ENCODE results near the gene PHACTR2. TPM values are rescaled to one million over a fixed set of nuclear protein-coding genes. Genes with fewer than 3 reads are reported as not detected.
"Not testable (repeated sequence)": the region's sequence is repeated elsewhere in the genome, so short reads cannot be mapped to it uniquely, and the experiment has no call there.

Gene PHACTR2
- total RNA-seq (66.5 TPM), polyA plus RNA-seq (ENCODE audit: insufficient read depth in 1 of 8, insufficient read length in 8 of 8, low replicate concordance in 1 of 8) (10 to 100 TPM; 19.5 to 37.3 (median 33.3) TPM)
- long read RNA-seq, donor 1, full-length matches to known transcripts: 8 of 8 reads
- long read RNA-seq, donor 1, partial matches to known transcripts: 0 of 8 reads
- long read RNA-seq, donor 1, other reads (novel, unspliced or antisense): 0 of 8 reads
- long read RNA-seq, donor 2, full-length matches to known transcripts: 1 of 1 reads
- long read RNA-seq, donor 2, partial matches to known transcripts: 0 of 1 reads
- long read RNA-seq, donor 2, other reads (novel, unspliced or antisense): 0 of 1 reads
- long read RNA-seq, donor 3, full-length matches to known transcripts: 7 of 7 reads
- long read RNA-seq, donor 3, partial matches to known transcripts: 0 of 7 reads
- long read RNA-seq, donor 3, other reads (novel, unspliced or antisense): 0 of 7 reads
- long read RNA-seq, donor 4, full-length matches to known transcripts: 4 of 4 reads
- long read RNA-seq, donor 4, partial matches to known transcripts: 0 of 4 reads
- long read RNA-seq, donor 4, other reads (novel, unspliced or antisense): 0 of 4 reads
- long read RNA-seq, donor 5, partial matches to known transcripts: 42 of 48 reads
- long read RNA-seq, donor 5, other reads (novel, unspliced or antisense): 0 of 48 reads
- long read RNA-seq, donor 6, full-length matches to known transcripts: 10 of 10 reads
- long read RNA-seq, donor 6, partial matches to known transcripts: 0 of 10 reads
- long read RNA-seq, donor 6, other reads (novel, unspliced or antisense): 0 of 10 reads
- long read RNA-seq, donor 7, full-length matches to known transcripts: 4 of 4 reads
- long read RNA-seq, donor 7, partial matches to known transcripts: 0 of 4 reads
- long read RNA-seq, donor 7, other reads (novel, unspliced or antisense): 0 of 4 reads
- long read RNA-seq, donor 8, full-length matches to known transcripts: 6 of 6 reads
- long read RNA-seq, donor 8, partial matches to known transcripts: 0 of 6 reads
- long read RNA-seq, donor 8, other reads (novel, unspliced or antisense): 0 of 6 reads
- long read RNA-seq, donor 9, full-length matches to known transcripts: 8 of 8 reads
- long read RNA-seq, donor 9, partial matches to known transcripts: 0 of 8 reads
- long read RNA-seq, donor 9, other reads (novel, unspliced or antisense): 0 of 8 reads
- long read RNA-seq, donor 10, full-length matches to known transcripts: 12 of 12 reads
- long read RNA-seq, donor 10, partial matches to known transcripts: 0 of 12 reads
- long read RNA-seq, donor 10, other reads (novel, unspliced or antisense): 0 of 12 reads
- long read RNA-seq, donor 11, full-length matches to known transcripts: 4 of 4 reads
- long read RNA-seq, donor 11, partial matches to known transcripts: 0 of 4 reads
- long read RNA-seq, donor 11, other reads (novel, unspliced or antisense): 0 of 4 reads

DNA sequence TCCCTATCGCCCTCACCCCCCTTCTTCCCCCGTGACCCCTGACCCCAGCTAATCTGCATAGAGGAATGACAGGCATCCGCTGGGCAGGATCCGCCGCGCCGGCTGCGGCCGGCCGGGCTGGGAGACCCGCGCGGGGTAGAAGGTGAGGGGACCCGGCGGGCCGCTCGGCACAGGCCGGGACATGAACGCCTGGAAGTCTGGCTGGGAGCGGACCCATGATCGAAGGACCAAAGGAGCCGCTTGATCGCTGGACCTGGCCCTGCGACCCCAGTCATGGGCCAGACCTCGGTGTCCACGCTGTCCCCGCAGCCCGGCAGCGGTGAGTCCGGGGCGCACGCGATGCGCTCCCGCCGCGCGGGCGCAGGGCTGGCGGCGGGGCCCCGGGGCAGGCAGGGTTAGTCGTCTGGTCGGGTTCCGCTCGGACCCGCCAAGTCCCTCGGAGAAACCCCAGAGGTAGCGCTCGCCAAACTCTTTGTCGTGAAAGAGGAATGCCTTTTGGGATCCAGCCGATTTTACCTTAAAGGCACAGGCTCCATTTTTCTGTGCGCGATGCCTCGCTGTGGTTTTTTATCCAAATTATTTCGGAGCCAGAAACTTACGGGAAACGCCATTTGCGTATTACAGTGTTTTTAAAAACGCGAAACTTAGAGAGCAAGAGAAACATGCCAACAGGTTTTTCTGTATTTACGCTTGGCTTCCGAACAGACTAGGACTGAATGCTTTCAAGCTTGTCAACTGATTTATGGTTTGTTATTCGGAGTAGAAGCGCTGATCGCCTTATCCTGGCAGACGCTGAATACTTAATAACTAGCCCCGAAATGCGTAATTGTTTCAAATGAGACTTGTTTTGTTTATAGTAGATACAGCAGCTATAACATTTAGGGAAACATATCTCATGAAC is at the start of gene PHACTR2:
Gene PHACTR2, plus strand, starts transcription at position 75 of the 901 bp plus-strand sequence. Its CDS starts 199 bp downstream, at position 274.
- Histone ChIP-seq H3K4me1 (ENCODE audit: control insufficient read depth, insufficient read depth, low read length) (peaks cover 9% of the 10 kb centered on the region), H3K27me3 (ENCODE audit: control insufficient read depth, insufficient read depth, low read length) (peaks cover 2% of the 10 kb centered on the region), H3K4me3 (ENCODE audit: low read length) (peak within 1 kb of the TSS; percentile 62), H3K9me3 (replicated peaks; ENCODE audit: control insufficient read depth, low read depth, low read length) (peaks cover 7% of the 10 kb centered on the region), H3K27ac (ENCODE audit: low read length) (peak within 1 kb of the TSS; percentile 98), H3K36me3 (ENCODE audit: control insufficient read depth, insufficient read depth, low read length) (peaks cover 2% of the 10 kb centered on the region)
- DNase-seq: peak; percentile 98
- WGBS (ENCODE audit: insufficient coverage): under 1% methylated on average over 59 of the region's 69 CpGs

DNA sequence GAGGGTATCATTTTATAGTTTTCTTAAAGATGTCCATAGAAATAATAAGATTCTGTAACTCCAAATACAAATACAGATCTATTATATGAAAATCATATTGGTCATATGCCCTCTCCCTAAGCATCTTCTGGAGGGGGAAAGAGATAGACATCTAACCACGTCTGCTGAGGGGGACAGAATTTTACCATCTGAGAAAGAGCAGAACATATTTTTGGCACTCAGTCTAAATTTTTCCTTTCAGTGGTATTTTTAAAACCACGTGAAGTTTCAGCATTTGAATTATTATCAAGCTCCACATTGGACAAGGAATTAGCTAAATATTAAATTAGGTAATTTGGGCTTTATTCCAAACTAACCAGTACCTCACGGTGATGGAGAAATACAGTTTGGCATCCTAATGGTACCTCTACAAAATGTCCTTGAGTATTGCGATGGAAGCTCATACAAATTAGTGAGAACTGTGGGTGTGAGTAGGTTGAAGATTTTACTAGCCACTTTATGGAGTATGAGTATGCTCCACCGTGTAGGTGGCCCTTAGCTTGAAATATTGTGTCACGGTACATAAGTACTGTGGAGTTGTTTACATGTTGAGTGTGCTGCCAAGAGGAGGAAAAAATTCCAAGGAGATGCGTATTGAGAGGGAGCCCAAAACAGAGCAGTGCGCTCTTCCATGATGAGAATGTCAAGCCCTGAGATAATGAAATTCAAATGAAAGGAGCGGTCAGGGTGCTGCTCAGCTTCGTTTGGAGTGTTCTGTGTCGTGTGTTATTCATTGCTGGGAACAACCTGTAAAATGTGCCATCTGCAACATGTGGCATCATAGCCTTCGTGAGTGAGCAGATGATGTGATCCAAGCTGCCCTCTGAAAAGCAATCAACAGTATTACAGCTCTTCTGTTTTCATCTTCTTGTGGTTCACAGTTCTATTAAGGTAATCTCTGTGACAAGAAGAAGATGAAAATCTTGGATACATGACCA is 48.4 kb upstream of the PHACTR2 start:
- Histone ChIP-seq H3K9me3 (replicated peaks; ENCODE audit: control insufficient read depth, low read depth, low read length) (peaks cover 2% of the 10 kb centered on the region), H3K27ac (ENCODE audit: low read length) (no peak overlapping the region), H3K4me1 (ENCODE audit: control insufficient read depth, insufficient read depth, low read length) (no peaks in the 10 kb centered on the region), H3K27me3 (ENCODE audit: control insufficient read depth, insufficient read depth, low read length) (no peaks in the 10 kb centered on the region), H3K4me3 (ENCODE audit: low read length) (no peak overlapping the region), H3K36me3 (ENCODE audit: control insufficient read depth, insufficient read depth, low read length) (no peaks in the 10 kb centered on the region)
- WGBS (ENCODE audit: insufficient coverage): 81% methylated on average over 7 of the region's 12 CpGs
- DNase-seq: no peak

DNA sequence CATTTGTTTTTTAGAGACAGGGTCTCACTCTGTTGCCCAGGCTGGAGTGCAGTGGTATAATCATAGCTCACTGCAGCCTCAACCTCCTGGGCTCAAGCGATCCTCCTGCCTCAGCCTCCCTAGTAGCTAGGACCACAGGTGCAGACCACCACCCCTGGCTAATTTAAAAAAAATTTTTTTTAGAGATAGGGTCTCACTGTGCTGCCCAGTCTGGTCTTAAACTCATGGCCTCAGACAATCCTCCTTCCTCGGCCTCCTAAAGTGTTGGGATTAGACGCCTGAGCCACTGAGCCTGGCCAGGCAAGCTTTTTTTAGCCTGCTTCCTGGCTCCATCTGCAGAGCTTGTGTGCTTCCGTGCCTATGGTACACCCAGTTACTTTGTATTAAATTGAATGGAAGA is 46.6 kb upstream of the PHACTR2 start:
- not testable (repeated sequence) for H3K27me3 ChIP-seq (ENCODE audit: control insufficient read depth, insufficient read depth, low read length); H3K4me1 ChIP-seq (ENCODE audit: control insufficient read depth, insufficient read depth, low read length); H3K36me3 ChIP-seq (ENCODE audit: control insufficient read depth, insufficient read depth, low read length); H3K27ac ChIP-seq (ENCODE audit: low read length); H3K4me3 ChIP-seq (ENCODE audit: low read length); H3K9me3 ChIP-seq (replicated peaks; ENCODE audit: control insufficient read depth, low read depth, low read length); DNase-seq
- WGBS (ENCODE audit: insufficient coverage): 100% methylated on average over 2 of the region's 4 CpGs

DNA sequence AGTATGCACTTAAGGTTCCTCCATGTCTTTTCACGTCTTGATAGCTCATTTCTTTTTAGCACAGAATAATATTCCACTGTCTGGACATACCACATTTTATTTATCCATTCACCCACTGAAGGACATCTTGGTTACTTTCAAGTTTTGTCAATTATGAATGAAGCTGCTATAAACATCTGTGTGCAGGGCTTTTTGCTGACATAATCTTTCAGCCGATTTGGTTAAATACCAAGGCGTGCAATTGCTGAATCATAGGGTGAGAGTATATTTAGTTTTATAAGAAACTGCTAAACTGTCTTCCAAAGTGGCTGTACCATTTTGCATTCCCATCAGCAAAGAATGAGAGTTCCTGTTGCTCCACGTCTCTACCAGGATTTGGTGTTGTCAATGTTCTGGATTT is 44.9 kb upstream of the PHACTR2 start:
- peaks cover 2% of the 10 kb centered on the region for H3K9me3 ChIP-seq (replicated peaks; ENCODE audit: control insufficient read depth, low read depth, low read length)
- H3K36me3 ChIP-seq (ENCODE audit: control insufficient read depth, insufficient read depth, low read length): no peaks in the 10 kb centered on the region
- no peak overlapping the region for H3K4me3 ChIP-seq (ENCODE audit: low read length)
- no peaks in the 10 kb centered on the region for H3K4me1 ChIP-seq (ENCODE audit: control insufficient read depth, insufficient read depth, low read length)
- WGBS (ENCODE audit: insufficient coverage): 100% methylated on average over 1 of the region's 4 CpGs
- H3K27ac ChIP-seq (ENCODE audit: low read length): no peak overlapping the region
- DNase-seq: no peak
- H3K27me3 ChIP-seq (ENCODE audit: control insufficient read depth, insufficient read depth, low read length): no peaks in the 10 kb centered on the region

DNA sequence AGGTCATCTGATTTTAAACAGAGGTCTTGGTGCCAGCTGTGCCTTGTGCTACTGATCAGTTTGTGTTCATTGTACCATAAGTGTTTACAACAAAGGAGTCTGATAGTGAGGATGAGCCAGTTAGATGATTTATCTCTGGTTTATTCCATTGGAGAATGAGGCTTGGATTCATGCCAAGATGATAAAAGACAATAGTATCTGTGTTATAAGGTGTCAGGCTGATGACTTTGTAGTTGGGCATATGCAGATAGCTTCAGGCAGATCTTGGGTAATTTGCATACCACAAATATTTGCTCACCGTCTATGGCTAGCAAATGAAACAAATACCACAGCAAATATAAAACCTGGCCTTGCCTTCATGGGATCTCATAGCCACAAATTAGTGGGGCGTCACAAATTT is 43.3 kb upstream of the PHACTR2 start:
- H3K4me3 ChIP-seq (ENCODE audit: low read length): no peak overlapping the region
- no CpG with 5 or more reads among the region's 2 CpGs for WGBS (ENCODE audit: insufficient coverage)
- H3K27ac ChIP-seq (ENCODE audit: low read length): no peak overlapping the region
- H3K27me3 ChIP-seq (ENCODE audit: control insufficient read depth, insufficient read depth, low read length): no peaks in the 10 kb centered on the region
- no peaks in the 10 kb centered on the region for H3K36me3 ChIP-seq (ENCODE audit: control insufficient read depth, insufficient read depth, low read length)
- H3K4me1 ChIP-seq (ENCODE audit: control insufficient read depth, insufficient read depth, low read length): no peaks in the 10 kb centered on the region
- DNase-seq: no peak
- H3K9me3 ChIP-seq (replicated peaks; ENCODE audit: control insufficient read depth, low read depth, low read length): peaks cover 2% of the 10 kb centered on the region

DNA sequence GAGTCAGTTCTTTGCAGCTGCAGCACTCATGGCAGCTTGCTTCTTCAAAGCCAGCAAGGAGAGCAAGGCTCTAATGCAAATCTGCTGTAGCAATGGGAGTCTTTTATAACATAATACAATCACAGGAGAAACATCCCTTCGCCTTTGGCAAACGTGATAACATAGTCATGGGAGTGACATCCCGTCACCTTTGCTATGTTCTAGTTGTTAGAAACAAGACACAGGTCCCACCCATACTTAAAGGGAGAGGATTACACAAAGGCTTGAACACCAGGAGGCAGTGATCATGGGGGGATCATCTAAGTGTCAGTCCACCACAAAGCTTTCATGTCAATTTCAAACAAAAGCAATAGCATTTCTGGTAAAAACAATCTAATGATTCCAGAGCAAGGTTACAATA is 40.1 kb upstream of the PHACTR2 start:
- Histone ChIP-seq H3K4me3 (ENCODE audit: low read length) (no peak overlapping the region), H3K9me3 (replicated peaks; ENCODE audit: control insufficient read depth, low read depth, low read length) (peaks cover 2% of the 10 kb centered on the region), H3K27ac (ENCODE audit: low read length) (no peak overlapping the region), H3K27me3 (ENCODE audit: control insufficient read depth, insufficient read depth, low read length) (no peaks in the 10 kb centered on the region), H3K4me1 (ENCODE audit: control insufficient read depth, insufficient read depth, low read length) (no peaks in the 10 kb centered on the region), H3K36me3 (ENCODE audit: control insufficient read depth, insufficient read depth, low read length) (no peaks in the 10 kb centered on the region)
- no CpG with 5 or more reads among the region's 3 CpGs for WGBS (ENCODE audit: insufficient coverage)
- no peak for DNase-seq

DNA sequence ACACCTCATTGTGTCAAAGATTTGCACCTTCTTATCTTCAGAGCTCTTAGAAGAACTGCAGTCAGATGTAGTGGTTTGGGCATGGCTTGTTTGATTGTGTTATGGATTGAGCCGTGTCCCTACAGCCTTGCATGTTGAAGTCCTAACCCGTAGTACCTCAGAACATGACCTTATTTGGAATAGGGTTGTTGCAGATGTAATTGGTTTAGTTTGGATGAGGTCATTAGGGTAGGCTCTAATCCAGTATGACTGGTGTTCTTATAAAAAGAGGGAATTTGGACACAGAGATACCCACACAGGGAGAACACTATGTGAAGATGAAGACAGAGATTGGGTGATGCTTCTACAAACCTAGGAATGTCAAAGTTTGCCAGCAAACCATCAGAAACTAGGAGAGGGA is 35.4 kb upstream of the PHACTR2 start:
- WGBS (ENCODE audit: insufficient coverage): 83% methylated on average over 1 of the region's 2 CpGs
- no peaks in the 10 kb centered on the region for H3K36me3 ChIP-seq (ENCODE audit: control insufficient read depth, insufficient read depth, low read length)
- H3K4me3 ChIP-seq (ENCODE audit: low read length): no peak overlapping the region
- H3K4me1 ChIP-seq (ENCODE audit: control insufficient read depth, insufficient read depth, low read length): no peaks in the 10 kb centered on the region
- no peak for DNase-seq
- H3K9me3 ChIP-seq (replicated peaks; ENCODE audit: control insufficient read depth, low read depth, low read length): no peaks in the 10 kb centered on the region
- no peak overlapping the region for H3K27ac ChIP-seq (ENCODE audit: low read length)
- no peaks in the 10 kb centered on the region for H3K27me3 ChIP-seq (ENCODE audit: control insufficient read depth, insufficient read depth, low read length)

DNA sequence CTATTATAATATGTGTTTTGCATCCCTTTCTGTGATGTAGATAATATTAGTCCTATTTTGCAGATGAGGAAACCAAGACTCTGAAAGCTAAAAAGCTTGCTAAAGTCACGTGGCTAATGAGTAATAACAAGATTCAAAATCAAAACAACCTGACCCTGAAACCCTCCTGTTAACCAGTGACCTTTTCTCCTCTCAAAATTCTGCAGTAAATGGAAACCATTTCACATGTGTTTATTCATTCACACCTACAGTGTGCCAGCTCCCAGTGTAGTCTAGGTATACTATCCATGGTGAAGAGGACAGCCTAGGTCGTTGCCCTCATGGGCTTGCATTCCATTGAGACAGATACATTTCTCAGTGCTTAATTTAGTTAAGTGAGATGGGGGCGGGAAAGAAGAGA is 30.6 kb upstream of the PHACTR2 start:
- Histone ChIP-seq H3K9me3 (replicated peaks; ENCODE audit: control insufficient read depth, low read depth, low read length) (no peaks in the 10 kb centered on the region), H3K4me3 (ENCODE audit: low read length) (no peak overlapping the region), H3K4me1 (ENCODE audit: control insufficient read depth, insufficient read depth, low read length) (no peaks in the 10 kb centered on the region), H3K27ac (ENCODE audit: low read length) (no peak overlapping the region), H3K27me3 (ENCODE audit: control insufficient read depth, insufficient read depth, low read length) (no peaks in the 10 kb centered on the region), H3K36me3 (ENCODE audit: control insufficient read depth, insufficient read depth, low read length) (no peaks in the 10 kb centered on the region)
- DNase-seq: no peak
- WGBS (ENCODE audit: insufficient coverage): 100% methylated on average over 1 of the region's 3 CpGs
